Measurements from ENCODE around the gene NEK9. TPM values are rescaled to one million over a fixed set of nuclear protein-coding genes. Genes with fewer than 3 reads are reported as not detected.

NEK9 gene
- polyA plus RNA-seq, 1 donor from 2014 or later, result 9.4 TPM

- Histone ChIP-seq H4K20me1 (ENCODE audit: insufficient read depth) (no peaks in the 10 kb centered on the region), H3K27ac (ENCODE audit: low read length) (no peak overlapping the region), H3K4me2 (ENCODE audit: low read length) (no peak overlapping the region), H3F3A (ENCODE audit: insufficient read depth, low read length, poor library complexity, severe bottlenecking) (no peaks in the 10 kb centered on the region), H3K4me3 (ENCODE audit: low read length) (no peak overlapping the region), H3K9ac (ENCODE audit: low read length) (no peak overlapping the region), H3K79me2 (replicated peaks; ENCODE audit: insufficient read depth, low read length) (no peaks in the 10 kb centered on the region), H3K27me3 (ENCODE audit: insufficient read depth, low read depth, low read length) (no peaks in the 10 kb centered on the region), H2AFZ (ENCODE audit: low read depth, low read length) (no peak overlapping the region), H3K36me3 (ENCODE audit: insufficient read depth, low read length) (no peaks in the 10 kb centered on the region), H3K9me3 (ENCODE audit: low read length) (no peaks in the 10 kb centered on the region), H3K9me2 (ENCODE audit: insufficient read depth, low read length) (no peaks in the 10 kb centered on the region)
- TF ChIP-seq POLR2AphosphoS5 (IDR thresholded peaks at IDR 0.05) (no peak), CTCF (IDR thresholded peaks at IDR 0.05; ENCODE audit: poor library complexity, severe bottlenecking) (no peak), RAD21 (conservative IDR thresholded peaks at IDR 0.05) (no peak), EZH2 (IDR thresholded peaks at IDR 0.05; ENCODE audit: borderline replicate concordance, insufficient read depth, low read length, poor library complexity, severe bottlenecking) (no peak), TAF1 (IDR thresholded peaks at IDR 0.05; ENCODE audit: low read depth) (no peak), SMC3 (conservative IDR thresholded peaks at IDR 0.05; ENCODE audit: poor library complexity) (no peak), REST (IDR thresholded peaks at IDR 0.05; ENCODE audit: borderline replicate concordance) (no peak), MXI1 (conservative IDR thresholded peaks at IDR 0.05; ENCODE audit: poor library complexity, severe bottlenecking) (no peak), EP300 (conservative IDR thresholded peaks at IDR 0.05; ENCODE audit: poor library complexity, severe bottlenecking) (no peak)
Measured at GRCh38 chr14:75091251-75091650, 35.6 kb downstream of the NEK9 start.

GRCh38 chr14:75090353-75090752 is 36.5 kb downstream of the NEK9 start:
- Histone ChIP-seq H3K27ac (ENCODE audit: low read length) (no peak overlapping the region), H3K36me3 (ENCODE audit: insufficient read depth, low read length) (no peaks in the 10 kb centered on the region), H4K20me1 (ENCODE audit: insufficient read depth) (no peaks in the 10 kb centered on the region), H3K4me3 (ENCODE audit: low read length) (no peak overlapping the region), H3K9me2 (ENCODE audit: insufficient read depth, low read length) (no peaks in the 10 kb centered on the region), H3K9ac (ENCODE audit: low read length) (no peak overlapping the region), H3K9me3 (ENCODE audit: low read length) (no peaks in the 10 kb centered on the region), H3K4me2 (ENCODE audit: low read length) (no peak overlapping the region), H2AFZ (ENCODE audit: low read depth, low read length) (no peak overlapping the region), H3K79me2 (replicated peaks; ENCODE audit: insufficient read depth, low read length) (no peaks in the 10 kb centered on the region), H3F3A (ENCODE audit: insufficient read depth, low read length, poor library complexity, severe bottlenecking) (no peaks in the 10 kb centered on the region), H3K27me3 (ENCODE audit: insufficient read depth, low read depth, low read length) (no peaks in the 10 kb centered on the region)
- no peak for TF ChIP-seq EZH2 (IDR thresholded peaks at IDR 0.05; ENCODE audit: borderline replicate concordance, insufficient read depth, low read length, poor library complexity, severe bottlenecking)
- TF ChIP-seq SMC3 (conservative IDR thresholded peaks at IDR 0.05; ENCODE audit: poor library complexity), result no peak
- TF ChIP-seq REST (IDR thresholded peaks at IDR 0.05; ENCODE audit: borderline replicate concordance), result no peak

Data from neural cell (in vitro differentiated cells).